PC-9 (cell line): ENCODE measurements around the gene COMT. TPM values are rescaled to one million over a fixed set of nuclear protein-coding genes. Genes with fewer than 3 reads are reported as not detected.

ENCODE experiments used
- BruUV-seq: library from RNA; stranded (reverse); fragments of 400-500 nt; replicated peaks from 2 replicates; lab custom pipeline; 2021; lab: Mats Ljungman, UMichigan
- CTCF ChIA-PET: fragments of 300-600 bp; sonication (Branson Sonifier 250); formaldehyde crosslinking; loops from one replicate; lab custom pipeline; 2022; ENCODE audit warnings: antibody characterized with exemption; lab: Charles Lee
- POLR2A ChIA-PET: fragments of 300-600 bp; sonication (Branson Sonifier 250); formaldehyde crosslinking; loops from one replicate; lab custom pipeline; 2022; ENCODE audit warnings: antibody characterized with exemption; ENCODE audit not compliant: unreplicated experiment; lab: Charles Lee
- DNase-seq, 2 experiments: peaks; one replicate each; pipeline versions ENCODE4 v3.0.0 to v3.0.0-alpha.2; 2015 to 2022; ENCODE audit warnings: mixed read lengths in 1 of 2
- H2AFZ ChIP-seq: fragments of 200-600 bp; sonication (generic); 2 replicates; pipeline ENCODE4 v1.8.1; 2017; ENCODE audit warnings: antibody characterized with exemption
- H3F3A ChIP-seq: fragments of 200-600 bp; sonication (generic); 2 replicates; pipeline ENCODE4 v1.8.1; 2017; ENCODE audit warnings: antibody characterized with exemption, mild to moderate bottlenecking, low read depth; ENCODE audit not compliant: insufficient read depth
- H3K27ac ChIP-seq: fragments of 200-600 bp; sonication (generic); 2 replicates; pipeline ENCODE4 v1.6.1; 2016; ENCODE audit warnings: mixed run types
- H3K27me3 ChIP-seq: fragments of 200-600 bp; sonication (generic); 2 replicates; pipeline ENCODE4 v1.6.1; 2016; ENCODE audit warnings: low read depth, mixed run types; ENCODE audit not compliant: insufficient read depth
- H3K36me3 ChIP-seq: fragments of 200-600 bp; sonication (generic); 2 replicates; pipeline ENCODE4 v1.6.1; 2016; ENCODE audit warnings: low read depth, mixed run types
- H3K4me1 ChIP-seq: fragments of 200-600 bp; sonication (generic); replicated peaks from 2 replicates; pipeline ENCODE4 v1.6.1; 2016; ENCODE audit warnings: mixed run types; ENCODE audit not compliant: insufficient read depth
- H3K4me2 ChIP-seq: fragments of 200-600 bp; sonication (generic); 2 replicates; pipeline ENCODE4 v1.6.1; 2017; ENCODE audit warnings: mixed run types
- H3K4me3 ChIP-seq: fragments of 200-600 bp; sonication (generic); 2 replicates; pipeline ENCODE4 v1.6.1; 2016; ENCODE audit warnings: mixed run types
- H3K79me2 ChIP-seq: fragments of 200-600 bp; sonication (generic); 2 replicates; pipeline ENCODE4 v1.6.1; 2017; ENCODE audit warnings: low read depth, mixed run types
- H3K9me2 ChIP-seq: fragments of 200-600 bp; sonication (generic); 2 replicates; pipeline ENCODE4 v1.8.1; 2017; ENCODE audit warnings: mild to moderate bottlenecking; ENCODE audit not compliant: insufficient read depth
- H3K9me3 ChIP-seq: fragments of 200-600 bp; sonication (generic); 2 replicates; pipeline ENCODE4 v1.8.1; 2016; ENCODE audit warnings: low read depth; ENCODE audit not compliant: insufficient read depth
- H4K20me1 ChIP-seq: fragments of 200-600 bp; sonication (generic); 2 replicates; pipeline ENCODE4 v1.8.1; 2017; ENCODE audit not compliant: insufficient read depth
- EZH2 ChIP-seq: fragments of 200-600 bp; sonication (generic); IDR thresholded peaks from 2 replicates; pipeline ENCODE4 v1.8.0; 2017; ENCODE audit warnings: antibody characterized with exemption, low read depth
- intact Hi-C: fragments of 100-400 bp; cut with micrococcal nuclease; formaldehyde crosslinking; loops from one replicate; pipeline ENCODE4 v1.10.0; 2022; ENCODE audit not compliant: unreplicated experiment
- total RNA-seq: library from RNA; stranded (reverse); gene quantifications from 2 replicates; pipeline ENCODE4 v1.2.3, GENCODE V29; 2021
- TF ChIP-seq, protein P1 (sequence below): fragments of 200-600 bp; sonication (generic); conservative IDR thresholded peaks from 2 replicates; pipeline ENCODE4 v1.6.1; 2017; ENCODE audit warnings: mixed run types, antibody characterized with exemption, mild to moderate bottlenecking, moderate library complexity

The COMT gene
- total RNA-seq, 1 experiment from 2014 or later = 99.9 TPM

DNA sequence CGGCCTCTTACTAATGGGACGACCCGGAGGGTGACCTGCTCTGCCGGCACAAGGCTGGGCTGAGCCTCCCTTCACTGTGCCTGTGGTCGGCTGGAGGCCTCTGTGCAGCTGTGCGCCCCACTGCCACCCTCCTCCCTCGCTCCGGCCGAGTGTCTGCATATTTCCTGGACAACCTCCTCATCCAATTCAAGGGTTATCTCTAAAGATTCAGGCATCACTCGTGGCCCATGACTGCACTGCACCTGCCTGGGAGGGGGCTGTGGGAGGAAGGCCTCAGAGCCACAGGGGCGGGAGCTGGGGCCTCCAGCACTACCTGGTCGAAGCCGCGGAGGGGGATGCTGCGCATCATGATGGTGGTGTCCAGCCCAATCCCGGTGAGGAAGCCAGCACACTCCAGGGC is 43.8 kb upstream of the COMT start:
- no peaks in the 10 kb centered on the region for H3K9me2 ChIP-seq
- no peaks in the 10 kb centered on the region for H3K9me3 ChIP-seq
- H4K20me1 ChIP-seq = no peaks in the 10 kb centered on the region
- no peaks in the 10 kb centered on the region for H3K79me2 ChIP-seq
- BruUV-seq = no TSS peak
- POLR2A ChIA-PET = no interaction called here
- TF ChIP-seq EZH2 = no peak
- TF ChIP-seq, protein P1, sequence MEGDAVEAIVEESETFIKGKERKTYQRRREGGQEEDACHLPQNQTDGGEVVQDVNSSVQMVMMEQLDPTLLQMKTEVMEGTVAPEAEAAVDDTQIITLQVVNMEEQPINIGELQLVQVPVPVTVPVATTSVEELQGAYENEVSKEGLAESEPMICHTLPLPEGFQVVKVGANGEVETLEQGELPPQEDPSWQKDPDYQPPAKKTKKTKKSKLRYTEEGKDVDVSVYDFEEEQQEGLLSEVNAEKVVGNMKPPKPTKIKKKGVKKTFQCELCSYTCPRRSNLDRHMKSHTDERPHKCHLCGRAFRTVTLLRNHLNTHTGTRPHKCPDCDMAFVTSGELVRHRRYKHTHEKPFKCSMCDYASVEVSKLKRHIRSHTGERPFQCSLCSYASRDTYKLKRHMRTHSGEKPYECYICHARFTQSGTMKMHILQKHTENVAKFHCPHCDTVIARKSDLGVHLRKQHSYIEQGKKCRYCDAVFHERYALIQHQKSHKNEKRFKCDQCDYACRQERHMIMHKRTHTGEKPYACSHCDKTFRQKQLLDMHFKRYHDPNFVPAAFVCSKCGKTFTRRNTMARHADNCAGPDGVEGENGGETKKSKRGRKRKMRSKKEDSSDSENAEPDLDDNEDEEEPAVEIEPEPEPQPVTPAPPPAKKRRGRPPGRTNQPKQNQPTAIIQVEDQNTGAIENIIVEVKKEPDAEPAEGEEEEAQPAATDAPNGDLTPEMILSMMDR = no peak
- H2AFZ ChIP-seq = no peak overlapping the region
- no peaks in the 10 kb centered on the region for H3K4me1 ChIP-seq
- H3K4me2 ChIP-seq = no peak overlapping the region
- CTCF ChIA-PET = no interaction called here
- H3F3A ChIP-seq = no peaks in the 10 kb centered on the region
- H3K27me3 ChIP-seq = no peaks in the 10 kb centered on the region
- no peak overlapping the region for H3K27ac ChIP-seq
- no peak for DNase-seq
- H3K4me3 ChIP-seq = no peak overlapping the region
- intact Hi-C loops = no loop called here
- H3K36me3 ChIP-seq = no peaks in the 10 kb centered on the region

DNA sequence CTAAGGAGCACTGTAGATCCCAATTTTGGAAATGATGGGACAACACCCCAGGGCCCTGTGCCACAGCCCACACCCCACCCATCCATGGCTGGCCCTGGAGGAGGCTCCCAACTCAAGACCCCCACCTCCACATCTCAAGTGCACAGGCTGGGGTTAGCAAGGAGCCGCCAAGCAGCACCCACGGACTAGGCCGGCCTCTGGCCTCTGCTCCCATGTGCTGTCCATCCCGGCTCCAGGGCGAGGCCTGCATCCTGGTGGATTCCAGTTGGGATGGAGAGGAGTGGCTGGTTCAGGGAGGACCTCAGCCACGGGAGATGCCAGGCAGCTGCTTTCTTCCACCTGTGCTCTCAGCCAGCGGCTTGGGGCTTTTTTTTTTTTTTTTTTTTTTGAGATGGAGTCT is 43.4 kb upstream of the COMT start:
- H3K79me2 ChIP-seq = no peaks in the 10 kb centered on the region
- intact Hi-C loops = no loop called here

DNA sequence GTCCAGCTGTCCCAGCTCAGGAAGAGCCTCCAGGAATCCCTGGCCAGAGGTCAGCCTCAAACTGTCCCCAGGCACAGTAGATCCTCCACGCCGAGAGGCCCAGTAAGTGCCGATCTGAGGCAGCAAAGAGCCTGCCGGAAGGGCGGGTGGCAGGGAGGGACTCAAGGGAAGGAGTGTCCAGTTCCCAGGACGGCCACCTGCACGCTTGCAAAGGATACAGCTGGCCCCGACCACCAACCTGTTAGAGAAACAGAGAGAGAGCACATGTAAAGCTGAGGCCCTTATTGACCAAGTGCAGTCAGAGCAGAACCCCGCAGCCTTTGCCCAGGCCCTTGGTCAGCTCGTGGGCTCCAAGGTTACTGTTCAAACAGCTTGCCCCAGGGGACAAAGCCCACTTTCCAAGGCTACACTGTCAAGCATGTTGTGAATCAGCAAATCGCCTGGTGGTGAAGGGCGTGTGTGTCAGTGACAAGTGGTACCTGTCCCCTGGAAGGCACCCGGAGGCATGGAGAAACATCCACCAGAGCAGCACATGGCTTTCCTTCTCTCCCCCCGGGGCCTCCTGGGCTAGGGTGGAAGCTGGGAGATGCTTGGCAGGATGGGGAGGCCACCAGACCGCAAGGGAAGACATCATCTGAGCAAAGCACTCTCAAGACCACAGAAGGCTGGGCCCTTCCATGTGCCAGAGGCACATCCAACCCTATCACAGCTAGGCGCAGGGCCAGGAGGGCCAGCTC is 42.6 kb upstream of the COMT start:
- H3K79me2 ChIP-seq = no peaks in the 10 kb centered on the region
- ChIA-PET POLR2A (no interaction called here), CTCF (no interaction called here)
- no peak overlapping the region for H3K27ac ChIP-seq
- BruUV-seq = no TSS peak
- no peaks in the 10 kb centered on the region for H4K20me1 ChIP-seq
- no peaks in the 10 kb centered on the region for H3K4me1 ChIP-seq
- no peaks in the 10 kb centered on the region for H3F3A ChIP-seq
- H3K9me2 ChIP-seq = no peaks in the 10 kb centered on the region
- H3K36me3 ChIP-seq = no peaks in the 10 kb centered on the region
- no peak for DNase-seq
- H3K9me3 ChIP-seq = no peaks in the 10 kb centered on the region
- H3K4me2 ChIP-seq = no peak overlapping the region
- TF ChIP-seq EZH2 = no peak
- TF ChIP-seq, protein P1 = no peak
- no peaks in the 10 kb centered on the region for H3K27me3 ChIP-seq
- no peak overlapping the region for H2AFZ ChIP-seq
- intact Hi-C loops = no loop called here
- no peak overlapping the region for H3K4me3 ChIP-seq

More for the DNA sequence above, 43.4 kb upstream of the COMT start:
- Histone ChIP-seq H4K20me1 (no peaks in the 10 kb centered on the region), H3F3A (no peaks in the 10 kb centered on the region), H3K9me3 (no peaks in the 10 kb centered on the region), H3K27ac (no peak overlapping the region), H3K36me3 (no peaks in the 10 kb centered on the region), H3K4me3 (no peak overlapping the region), H2AFZ (no peak overlapping the region), H3K4me1 (no peaks in the 10 kb centered on the region), H3K27me3 (no peaks in the 10 kb centered on the region), H3K9me2 (no peaks in the 10 kb centered on the region), H3K4me2 (no peak overlapping the region)
- CTCF ChIA-PET = no interaction called here
- POLR2A ChIA-PET = no interaction called here
- BruUV-seq = no TSS peak
- no peak for DNase-seq
- TF ChIP-seq, protein P1 = no peak
- no peak for TF ChIP-seq EZH2
